GM23338 (cell line): ENCODE results near the gene ZSCAN4. TPM values are rescaled to one million over a fixed set of nuclear protein-coding genes. Genes with fewer than 3 reads are reported as not detected.

Source experiments
- ATAC-seq: fragments of 200-7000 bp; cut with Tn5 transposase; 3 replicates; pipeline ENCODE4 v1.9.1; 2020
- DNase-seq: peaks from one replicate; pipeline ENCODE4 v3.0.0-alpha.2; 2015; ENCODE audit warnings: low spot score
- H2AFZ ChIP-seq: fragments of 200-600 bp; sonication (generic); 2 replicates; pipeline ENCODE4 v1.8.0; 2016; ENCODE audit warnings: antibody characterized with exemption, mild to moderate bottlenecking, moderate library complexity
- H3F3A ChIP-seq: fragments of 200-600 bp; sonication (generic); replicated peaks from 2 replicates; pipeline ENCODE4 v1.8.0; 2017; ENCODE audit warnings: antibody characterized with exemption, mixed run types, low read depth
- H3K27ac ChIP-seq: fragments of 200-600 bp; sonication (generic); 2 replicates; pipeline ENCODE4 v1.6.1; 2016; ENCODE audit warnings: low read depth
- H3K27me3 ChIP-seq: fragments of 200-600 bp; sonication (generic); 2 replicates; pipeline ENCODE4 v1.8.0; 2016; ENCODE audit warnings: mild to moderate bottlenecking, mixed run types, moderate library complexity; ENCODE audit not compliant: insufficient read depth
- H3K36me3 ChIP-seq: fragments of 200-600 bp; sonication (generic); 2 replicates; pipeline ENCODE4 v1.8.0; 2016; ENCODE audit warnings: mild to moderate bottlenecking; ENCODE audit not compliant: insufficient read depth
- H3K4me1 ChIP-seq: fragments of 200-600 bp; sonication (generic); 2 replicates; pipeline ENCODE4 v1.8.0; 2016; ENCODE audit warnings: mild to moderate bottlenecking, moderate library complexity; ENCODE audit not compliant: insufficient read depth
- H3K4me2 ChIP-seq: fragments of 200-600 bp; sonication (generic); 2 replicates; pipeline ENCODE4 v1.7.1; 2017; ENCODE audit warnings: mixed run types
- H3K4me3 ChIP-seq: fragments of 200-600 bp; sonication (generic); 2 replicates; pipeline ENCODE4 v1.6.1; 2016; ENCODE audit warnings: mixed run types
- H3K79me2 ChIP-seq: fragments of 200-600 bp; sonication (generic); replicated peaks from 2 replicates; pipeline ENCODE4 v1.8.0; 2017; ENCODE audit warnings: mild to moderate bottlenecking; ENCODE audit not compliant: insufficient read depth
- H3K9me2 ChIP-seq: fragments of 200-600 bp; sonication (generic); 2 replicates; pipeline ENCODE4 v1.8.0; 2017; ENCODE audit not compliant: insufficient read depth
- H4K20me1 ChIP-seq: fragments of 200-600 bp; sonication (generic); replicated peaks from 2 replicates; pipeline ENCODE4 v1.8.0; 2017; ENCODE audit warnings: mild to moderate bottlenecking; ENCODE audit not compliant: insufficient read depth
- H3K27ac Mint-ChIP-seq: 2 replicates; pipeline ENCODE4 v1.8.0; 2020; ENCODE audit warnings: inconsistent platforms, mild to moderate bottlenecking, moderate library complexity, mixed read lengths
- H3K27me3 Mint-ChIP-seq: 3 replicates; pipeline ENCODE4 v1.8.0; 2022; ENCODE audit warnings: low read depth, mild to moderate bottlenecking, moderate library complexity, mixed read lengths, inconsistent platforms; ENCODE audit not compliant: insufficient read depth, poor library complexity
- H3K36me3 Mint-ChIP-seq: 3 replicates; pipeline ENCODE4 v1.8.0; 2021; ENCODE audit warnings: low read depth, mild to moderate bottlenecking, inconsistent platforms, moderate library complexity, mixed read lengths
- H3K4me1 Mint-ChIP-seq: 3 replicates; pipeline ENCODE4 v1.8.0; 2020; ENCODE audit warnings: mild to moderate bottlenecking, inconsistent platforms, mixed read lengths
- H3K4me3 Mint-ChIP-seq: 3 replicates; pipeline ENCODE4 v1.8.0; 2021; ENCODE audit warnings: moderate library complexity, mild to moderate bottlenecking, inconsistent platforms, mixed read lengths
- H3K9me3 Mint-ChIP-seq: 3 replicates; pipeline ENCODE4 v1.8.0; 2020; ENCODE audit warnings: moderate library complexity, mild to moderate bottlenecking, inconsistent platforms, mixed read lengths
- CREB1 ChIP-seq: fragments of 250-450 bp; sonication (Bioruptor Pico); IDR thresholded peaks from 2 replicates; pipeline ENCODE4 v1.5.0; 2020; ENCODE audit warnings: low read depth, mild to moderate bottlenecking, moderate library complexity
- EZH2 ChIP-seq: fragments of 200-600 bp; sonication (generic); IDR thresholded peaks from one replicate; pipeline ENCODE4 v1.8.0; 2017; ENCODE audit warnings: antibody characterized with exemption, mild to moderate bottlenecking, low read depth; ENCODE audit not compliant: unreplicated experiment
- NANOG ChIP-seq: IDR thresholded peaks from 2 replicates; pipeline ENCODE4 v1.6.1; 2016; ENCODE audit warnings: antibody characterized with exemption, borderline replicate concordance
- POLR2AphosphoS5 ChIP-seq: IDR thresholded peaks from 2 replicates; pipeline ENCODE4 v1.6.1; 2016; ENCODE audit warnings: antibody characterized with exemption, low read depth
- STAT1 ChIP-seq: IDR thresholded peaks from one replicate; pipeline ENCODE4 v1.6.1; 2016; ENCODE audit warnings: antibody characterized with exemption; ENCODE audit not compliant: unreplicated experiment
- ZNF114 ChIP-seq: fragments of 250-450 bp; sonication (Bioruptor Pico); IDR thresholded peaks from 2 replicates; pipeline ENCODE4 v1.5.0; 2020; ENCODE audit warnings: mild to moderate bottlenecking, moderate library complexity
- ZNF331 ChIP-seq: fragments of 250-450 bp; sonication (Bioruptor Pico); IDR thresholded peaks from 2 replicates; pipeline ENCODE4 v1.5.0; 2020; ENCODE audit warnings: low read depth, mild to moderate bottlenecking, moderate library complexity
- polyA plus RNA-seq: library from polyadenylated mRNA; unstranded; fragments of >200 nt; fragmentation: Nextera tagmentation; extraction: Ambion mirVana; gene quantifications from 2 replicates; pipeline ENCODE4 v1.2.1, GENCODE V29; 2016
- total RNA-seq: library from RNA; depleted of rRNA; stranded (reverse); fragments of >200 nt; shearing (Covaris generic); gene quantifications from 2 replicates; pipeline ENCODE4 v1.2.3, GENCODE V29; 2014
- TF ChIP-seq, protein P1 (sequence below): IDR thresholded peaks from one replicate; pipeline ENCODE4 v1.6.1; 2018; ENCODE audit warnings: antibody characterized with exemption; ENCODE audit not compliant: unreplicated experiment
- TF ChIP-seq, protein P2 (sequence below): fragments of 250-450 bp; sonication (Bioruptor Pico); IDR thresholded peaks from 2 replicates; pipeline ENCODE4 v1.5.0; 2020; ENCODE audit warnings: mild to moderate bottlenecking, moderate library complexity
- TF ChIP-seq, protein P3 (sequence below): IDR thresholded peaks from 2 replicates; pipeline ENCODE4 v1.6.1; 2016; ENCODE audit warnings: antibody characterized with exemption

ZSCAN4 gene
- total and polyA plus RNA-seq, 2 experiments from 2014 or later: not detected

DNA sequence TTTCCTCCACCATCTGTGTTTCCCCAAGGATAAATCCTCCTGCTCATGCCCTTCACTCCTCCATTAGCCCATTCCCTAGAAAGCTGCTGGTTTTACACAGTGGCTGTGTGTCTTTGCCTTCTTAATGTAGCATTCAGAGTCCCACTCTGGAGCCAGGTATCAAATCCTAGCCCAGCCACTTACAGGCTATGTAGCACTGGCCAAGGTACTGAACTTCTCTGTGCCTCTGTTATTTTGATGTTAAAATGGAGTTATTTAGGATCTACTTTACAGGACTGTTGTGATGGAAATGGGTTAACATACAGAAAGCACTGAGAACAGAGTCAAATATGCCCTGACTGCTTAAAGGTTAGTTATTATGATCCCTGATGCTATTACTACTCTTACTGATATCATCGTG lies 1.5 kb upstream of the ZSCAN4 start:
- Histone ChIP-seq H3K27me3 (peaks cover 20% of the 10 kb centered on the region), H2AFZ (no peak overlapping the region), H3F3A (peaks cover 12% of the 10 kb centered on the region; the same call in 1 of the 2 replicates), H3K79me2 (no peaks in the 10 kb centered on the region), H3K4me2 (no peak overlapping the region), H3K9me2 (no peaks in the 10 kb centered on the region), H3K4me3 (no peak overlapping the region), H4K20me1 (no peaks in the 10 kb centered on the region), H3K36me3 (no peaks in the 10 kb centered on the region), H3K27ac (no peak overlapping the region), H3K4me1 (peaks cover 16% of the 10 kb centered on the region; the same call in 1 of the 2 replicates)
- TF ChIP-seq EZH2 (no peak), POLR2AphosphoS5 (no peak), ZNF331 (CRISPR knock-in tag) (no peak)
- TF ChIP-seq, protein P1, sequence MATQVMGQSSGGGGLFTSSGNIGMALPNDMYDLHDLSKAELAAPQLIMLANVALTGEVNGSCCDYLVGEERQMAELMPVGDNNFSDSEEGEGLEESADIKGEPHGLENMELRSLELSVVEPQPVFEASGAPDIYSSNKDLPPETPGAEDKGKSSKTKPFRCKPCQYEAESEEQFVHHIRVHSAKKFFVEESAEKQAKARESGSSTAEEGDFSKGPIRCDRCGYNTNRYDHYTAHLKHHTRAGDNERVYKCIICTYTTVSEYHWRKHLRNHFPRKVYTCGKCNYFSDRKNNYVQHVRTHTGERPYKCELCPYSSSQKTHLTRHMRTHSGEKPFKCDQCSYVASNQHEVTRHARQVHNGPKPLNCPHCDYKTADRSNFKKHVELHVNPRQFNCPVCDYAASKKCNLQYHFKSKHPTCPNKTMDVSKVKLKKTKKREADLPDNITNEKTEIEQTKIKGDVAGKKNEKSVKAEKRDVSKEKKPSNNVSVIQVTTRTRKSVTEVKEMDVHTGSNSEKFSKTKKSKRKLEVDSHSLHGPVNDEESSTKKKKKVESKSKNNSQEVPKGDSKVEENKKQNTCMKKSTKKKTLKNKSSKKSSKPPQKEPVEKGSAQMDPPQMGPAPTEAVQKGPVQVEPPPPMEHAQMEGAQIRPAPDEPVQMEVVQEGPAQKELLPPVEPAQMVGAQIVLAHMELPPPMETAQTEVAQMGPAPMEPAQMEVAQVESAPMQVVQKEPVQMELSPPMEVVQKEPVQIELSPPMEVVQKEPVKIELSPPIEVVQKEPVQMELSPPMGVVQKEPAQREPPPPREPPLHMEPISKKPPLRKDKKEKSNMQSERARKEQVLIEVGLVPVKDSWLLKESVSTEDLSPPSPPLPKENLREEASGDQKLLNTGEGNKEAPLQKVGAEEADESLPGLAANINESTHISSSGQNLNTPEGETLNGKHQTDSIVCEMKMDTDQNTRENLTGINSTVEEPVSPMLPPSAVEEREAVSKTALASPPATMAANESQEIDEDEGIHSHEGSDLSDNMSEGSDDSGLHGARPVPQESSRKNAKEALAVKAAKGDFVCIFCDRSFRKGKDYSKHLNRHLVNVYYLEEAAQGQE: peak; percentile 76
- no peaks in the 10 kb centered on the region for H3K9me3 Mint-ChIP-seq
- H3K4me3 Mint-ChIP-seq: no peak overlapping the region
- ATAC-seq (peak; percentile 15), DNase-seq (peak; percentile 49)
- H3K27ac Mint-ChIP-seq: no peak overlapping the region
- no peaks in the 10 kb centered on the region for H3K36me3 Mint-ChIP-seq
- H3K27me3 Mint-ChIP-seq: peaks cover 14% of the 10 kb centered on the region
- peaks cover 13% of the 10 kb centered on the region; the same call in 2 of the 3 replicates for H3K4me1 Mint-ChIP-seq

GRCh38 chr19:57671124-57671895 lies 2.6 kb downstream of the ZSCAN4 start:
- Mint-ChIP-seq H3K4me3 (no peak overlapping the region), H3K36me3 (no peaks in the 10 kb centered on the region), H3K4me1 (peaks cover 8% of the 10 kb centered on the region; the same call in 2 of the 3 replicates), H3K27me3 (peaks cover 3% of the 10 kb centered on the region), H3K27ac (no peak overlapping the region), H3K9me3 (no peaks in the 10 kb centered on the region)
- Histone ChIP-seq H3K27ac (no peak overlapping the region), H3K27me3 (peaks cover 12% of the 10 kb centered on the region; the same call in 1 of the 2 replicates), H3K4me2 (no peak overlapping the region), H3F3A (no peaks in the 10 kb centered on the region), H3K4me1 (0 out of 2 replicates have a peak, but pooled peaks cover 7% of the 10 kb centered on the region), H3K9me2 (no peaks in the 10 kb centered on the region), H3K4me3 (no peak overlapping the region), H3K36me3 (no peaks in the 10 kb centered on the region), H4K20me1 (no peaks in the 10 kb centered on the region), H2AFZ (no peak overlapping the region), H3K79me2 (no peaks in the 10 kb centered on the region)
- DNase-seq (no peak), ATAC-seq (no peak)
- TF ChIP-seq, protein P2, sequence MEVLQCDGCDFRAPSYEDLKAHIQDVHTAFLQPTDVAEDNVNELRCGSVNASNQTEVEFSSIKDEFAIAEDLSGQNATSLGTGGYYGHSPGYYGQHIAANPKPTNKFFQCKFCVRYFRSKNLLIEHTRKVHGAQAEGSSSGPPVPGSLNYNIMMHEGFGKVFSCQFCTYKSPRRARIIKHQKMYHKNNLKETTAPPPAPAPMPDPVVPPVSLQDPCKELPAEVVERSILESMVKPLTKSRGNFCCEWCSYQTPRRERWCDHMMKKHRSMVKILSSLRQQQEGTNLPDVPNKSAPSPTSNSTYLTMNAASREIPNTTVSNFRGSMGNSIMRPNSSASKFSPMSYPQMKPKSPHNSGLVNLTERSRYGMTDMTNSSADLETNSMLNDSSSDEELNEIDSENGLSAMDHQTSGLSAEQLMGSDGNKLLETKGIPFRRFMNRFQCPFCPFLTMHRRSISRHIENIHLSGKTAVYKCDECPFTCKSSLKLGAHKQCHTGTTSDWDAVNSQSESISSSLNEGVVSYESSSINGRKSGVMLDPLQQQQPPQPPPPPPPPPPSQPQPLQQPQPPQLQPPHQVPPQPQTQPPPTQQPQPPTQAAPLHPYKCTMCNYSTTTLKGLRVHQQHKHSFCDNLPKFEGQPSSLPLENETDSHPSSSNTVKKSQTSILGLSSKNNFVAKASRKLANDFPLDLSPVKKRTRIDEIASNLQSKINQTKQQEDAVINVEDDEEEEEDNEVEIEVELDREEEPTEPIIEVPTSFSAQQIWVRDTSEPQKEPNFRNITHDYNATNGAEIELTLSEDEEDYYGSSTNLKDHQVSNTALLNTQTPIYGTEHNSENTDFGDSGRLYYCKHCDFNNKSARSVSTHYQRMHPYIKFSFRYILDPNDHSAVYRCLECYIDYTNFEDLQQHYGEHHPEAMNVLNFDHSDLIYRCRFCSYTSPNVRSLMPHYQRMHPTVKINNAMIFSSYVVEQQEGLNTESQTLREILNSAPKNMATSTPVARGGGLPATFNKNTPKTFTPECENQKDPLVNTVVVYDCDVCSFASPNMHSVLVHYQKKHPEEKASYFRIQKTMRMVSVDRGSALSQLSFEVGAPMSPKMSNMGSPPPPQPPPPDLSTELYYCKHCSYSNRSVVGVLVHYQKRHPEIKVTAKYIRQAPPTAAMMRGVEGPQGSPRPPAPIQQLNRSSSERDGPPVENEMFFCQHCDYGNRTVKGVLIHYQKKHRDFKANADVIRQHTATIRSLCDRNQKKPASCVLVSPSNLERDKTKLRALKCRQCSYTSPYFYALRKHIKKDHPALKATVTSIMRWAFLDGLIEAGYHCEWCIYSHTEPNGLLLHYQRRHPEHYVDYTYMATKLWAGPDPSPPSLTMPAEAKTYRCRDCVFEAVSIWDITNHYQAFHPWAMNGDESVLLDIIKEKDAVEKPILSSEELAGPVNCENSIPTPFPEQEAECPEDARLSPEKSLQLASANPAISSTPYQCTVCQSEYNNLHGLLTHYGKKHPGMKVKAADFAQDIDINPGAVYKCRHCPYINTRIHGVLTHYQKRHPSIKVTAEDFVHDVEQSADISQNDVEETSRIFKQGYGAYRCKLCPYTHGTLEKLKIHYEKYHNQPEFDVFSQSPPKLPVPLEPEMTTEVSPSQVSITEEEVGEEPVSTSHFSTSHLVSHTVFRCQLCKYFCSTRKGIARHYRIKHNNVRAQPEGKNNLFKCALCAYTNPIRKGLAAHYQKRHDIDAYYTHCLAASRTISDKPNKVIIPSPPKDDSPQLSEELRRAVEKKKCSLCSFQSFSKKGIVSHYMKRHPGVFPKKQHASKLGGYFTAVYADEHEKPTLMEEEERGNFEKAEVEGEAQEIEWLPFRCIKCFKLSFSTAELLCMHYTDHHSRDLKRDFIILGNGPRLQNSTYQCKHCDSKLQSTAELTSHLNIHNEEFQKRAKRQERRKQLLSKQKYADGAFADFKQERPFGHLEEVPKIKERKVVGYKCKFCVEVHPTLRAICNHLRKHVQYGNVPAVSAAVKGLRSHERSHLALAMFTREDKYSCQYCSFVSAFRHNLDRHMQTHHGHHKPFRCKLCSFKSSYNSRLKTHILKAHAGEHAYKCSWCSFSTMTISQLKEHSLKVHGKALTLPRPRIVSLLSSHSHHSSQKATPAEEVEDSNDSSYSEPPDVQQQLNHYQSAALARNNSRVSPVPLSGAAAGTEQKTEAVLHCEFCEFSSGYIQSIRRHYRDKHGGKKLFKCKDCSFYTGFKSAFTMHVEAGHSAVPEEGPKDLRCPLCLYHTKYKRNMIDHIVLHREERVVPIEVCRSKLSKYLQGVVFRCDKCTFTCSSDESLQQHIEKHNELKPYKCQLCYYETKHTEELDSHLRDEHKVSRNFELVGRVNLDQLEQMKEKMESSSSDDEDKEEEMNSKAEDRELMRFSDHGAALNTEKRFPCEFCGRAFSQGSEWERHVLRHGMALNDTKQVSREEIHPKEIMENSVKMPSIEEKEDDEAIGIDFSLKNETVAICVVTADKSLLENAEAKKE: no peak
- TF ChIP-seq ZNF114 (no peak), POLR2AphosphoS5 (no peak), STAT1 (no peak), CREB1 (CRISPR knock-in tag) (no peak), NANOG (no peak)
- TF ChIP-seq, protein P3, sequence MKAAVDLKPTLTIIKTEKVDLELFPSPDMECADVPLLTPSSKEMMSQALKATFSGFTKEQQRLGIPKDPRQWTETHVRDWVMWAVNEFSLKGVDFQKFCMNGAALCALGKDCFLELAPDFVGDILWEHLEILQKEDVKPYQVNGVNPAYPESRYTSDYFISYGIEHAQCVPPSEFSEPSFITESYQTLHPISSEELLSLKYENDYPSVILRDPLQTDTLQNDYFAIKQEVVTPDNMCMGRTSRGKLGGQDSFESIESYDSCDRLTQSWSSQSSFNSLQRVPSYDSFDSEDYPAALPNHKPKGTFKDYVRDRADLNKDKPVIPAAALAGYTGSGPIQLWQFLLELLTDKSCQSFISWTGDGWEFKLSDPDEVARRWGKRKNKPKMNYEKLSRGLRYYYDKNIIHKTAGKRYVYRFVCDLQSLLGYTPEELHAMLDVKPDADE: no peak
